DND-41 (cell line): ENCODE data around the gene GRK3.

Experiments used
- ATAC-seq: fragments of 200-7000 bp; cut with Tn5 transposase; 3 replicates; pipeline ENCODE4 v1.9.1; 2021; ENCODE audit warnings: low read depth; ENCODE audit not compliant: insufficient read depth
- DNase-seq: peaks from one replicate; pipeline ENCODE4 v3.0.0-alpha.2; 2020
- H2AFZ ChIP-seq: 2 replicates; pipeline ENCODE4 v1.6.0; 2012; ENCODE audit warnings: low read depth, low read length
- H3K27ac ChIP-seq: 2 replicates; pipeline ENCODE4 v1.5.1; 2012; ENCODE audit warnings: low read length, inconsistent platforms
- H3K27me3 ChIP-seq: fragments of 200-600 bp; sonication (generic); 2 replicates; pipeline ENCODE4 v1.6.0; 2012; ENCODE audit warnings: low read length, mild to moderate bottlenecking, inconsistent platforms; ENCODE audit not compliant: insufficient read depth, poor library complexity
- H3K36me3 ChIP-seq: 2 replicates; pipeline ENCODE4 v1.5.1; 2012; ENCODE audit warnings: low read length, inconsistent platforms; ENCODE audit not compliant: insufficient read depth
- H3K4me1 ChIP-seq: 2 replicates; pipeline ENCODE4 v1.5.1; 2012; ENCODE audit warnings: mild to moderate bottlenecking, low read length; ENCODE audit not compliant: insufficient read depth
- H3K4me2 ChIP-seq: 2 replicates; pipeline ENCODE4 v1.6.0; 2012; ENCODE audit warnings: mild to moderate bottlenecking, moderate library complexity, low read length, inconsistent platforms; ENCODE audit not compliant: insufficient read depth
- H3K4me3 ChIP-seq, 2 experiments: fragments of 200-600 bp in 1 of 2; shearing (Covaris generic) in 1 of 2; 2 replicates each; pipeline ENCODE4 v1.5.1; 2012 to 2016; ENCODE audit warnings: inconsistent platforms in 2 of 2, low read length in 2 of 2, mild to moderate bottlenecking in 2 of 2, low read depth in 1 of 2, moderate library complexity in 1 of 2
- H3K79me2 ChIP-seq: 2 replicates; pipeline ENCODE4 v1.6.0; 2012; ENCODE audit warnings: low read length, inconsistent platforms; ENCODE audit not compliant: insufficient read depth
- H3K9ac ChIP-seq: 2 replicates; pipeline ENCODE4 v1.6.0; 2012; ENCODE audit warnings: low read depth, mild to moderate bottlenecking, inconsistent platforms, low read length, moderate library complexity
- H3K9me3 ChIP-seq: 2 replicates; pipeline ENCODE4 v1.5.1; 2012; ENCODE audit warnings: low read length, moderate library complexity, mild to moderate bottlenecking, inconsistent platforms; ENCODE audit not compliant: insufficient read depth, severe bottlenecking
- H4K20me1 ChIP-seq: 2 replicates; pipeline ENCODE4 v1.6.0; 2012; ENCODE audit warnings: low read length; ENCODE audit not compliant: insufficient read depth
- CTCF ChIP-seq: IDR thresholded peaks from 2 replicates; pipeline ENCODE4 v1.5.1; 2012; ENCODE audit warnings: borderline replicate concordance, low read length, moderate library complexity, mild to moderate bottlenecking; ENCODE audit not compliant: poor library complexity, severe bottlenecking; ENCODE audit errors: extremely low read depth
- EZH2 ChIP-seq: IDR thresholded peaks from 3 replicates; pipeline ENCODE4 v1.6.1; 2012; ENCODE audit warnings: borderline replicate concordance, low read depth, mild to moderate bottlenecking, moderate library complexity, low read length, inconsistent platforms; ENCODE audit not compliant: severe bottlenecking

The GRK3 gene

GRCh38 chr22:25728071-25728470, 163.6 kb downstream of the GRK3 start:
- Histone ChIP-seq H3K79me2 (no peaks in the 10 kb centered on the region), H3K9ac (no peak overlapping the region), H3K36me3 (no peaks in the 10 kb centered on the region), H3K4me1 (no peaks in the 10 kb centered on the region), H3K9me3 (peaks cover 5% of the 10 kb centered on the region), H3K27me3 (no peaks in the 10 kb centered on the region), H4K20me1 (no peaks in the 10 kb centered on the region), H3K27ac (no peak overlapping the region), H3K4me3 (no peak overlapping the region), H2AFZ (no peak overlapping the region), H3K4me2 (no peak overlapping the region)
- ATAC-seq: no peak
- no peak for DNase-seq
- TF ChIP-seq CTCF (no peak), EZH2 (no peak)

- no peaks in the 10 kb centered on the region for H3K27me3 ChIP-seq
- TF ChIP-seq CTCF: no peak
- TF ChIP-seq EZH2: no peak
- H3K36me3 ChIP-seq: no peaks in the 10 kb centered on the region
- no peaks in the 10 kb centered on the region for H3K79me2 ChIP-seq
- H3K4me1 ChIP-seq: no peaks in the 10 kb centered on the region
- H3K4me2 ChIP-seq: no peak overlapping the region
- H3K9ac ChIP-seq: no peak overlapping the region
- no peaks in the 10 kb centered on the region for H4K20me1 ChIP-seq
- no peak overlapping the region for H2AFZ ChIP-seq
- H3K27ac ChIP-seq: no peak overlapping the region
- H3K9me3 ChIP-seq: peaks cover 13% of the 10 kb centered on the region
- DNase-seq (no peak), ATAC-seq (no peak)
- H3K4me3 ChIP-seq: no peak overlapping the region
These were observed 164.8 kb downstream of the GRK3 start for GRCh38 chr22:25729016-25729995.

- H3K9ac ChIP-seq: peak overlapping the region; percentile 36; the same call in 1 of the 2 replicates
- no peaks in the 10 kb centered on the region for H4K20me1 ChIP-seq
- H3K9me3 ChIP-seq: peaks cover 58% of the 10 kb centered on the region
- DNase-seq: peak; percentile 30
- peak overlapping the region; percentile 97 for H3K27ac ChIP-seq
- peaks cover 10% of the 10 kb centered on the region; the same call in 1 of the 2 replicates for H3K36me3 ChIP-seq
- no peak for TF ChIP-seq EZH2
- no peak for TF ChIP-seq CTCF
- H3K4me1 ChIP-seq: peaks cover 31% of the 10 kb centered on the region
- no peaks in the 10 kb centered on the region for H3K79me2 ChIP-seq
- no peak overlapping the region for H2AFZ ChIP-seq
- no peak for ATAC-seq
- peak overlapping the region; percentile 16; the same call in 1 of the 2 replicates for H3K4me2 ChIP-seq
- H3K4me3 ChIP-seq: peak overlapping the region in 1 of 2 experiments; percentile 36; a peak in 2 of 4 replicates
- no peaks in the 10 kb centered on the region for H3K27me3 ChIP-seq
These were observed 171.2 kb downstream of the GRK3 start for GRCh38 chr22:25735650-25736049.
